Neural crest cell (in vitro differentiated cells): Measurements from ENCODE around the gene FKBP1A. TPM values are rescaled to one million over a fixed set of nuclear protein-coding genes. Genes with fewer than 3 reads are reported as not detected.

Experiments used
- DNase-seq: peaks from one replicate; pipeline ENCODE4 v3.0.0; 2021; ENCODE audit warnings: low read depth, mixed read lengths, low spot score
- H3K27ac Mint-ChIP-seq: one replicate; pipeline ENCODE4 v1.8.0; 2021; ENCODE audit warnings: mild to moderate bottlenecking, mixed read lengths; ENCODE audit not compliant: unreplicated experiment
- H3K27me3 Mint-ChIP-seq: 2 replicates; pipeline ENCODE4 v1.8.0; 2021; ENCODE audit warnings: low read depth, mild to moderate bottlenecking, mixed read lengths
- H3K36me3 Mint-ChIP-seq: 2 replicates; pipeline ENCODE4 v1.8.0; 2021; ENCODE audit warnings: low read depth, mild to moderate bottlenecking, mixed read lengths
- H3K4me1 Mint-ChIP-seq: 2 replicates; pipeline ENCODE4 v1.8.0; 2021; ENCODE audit warnings: mixed read lengths
- H3K4me3 Mint-ChIP-seq: one replicate; pipeline ENCODE4 v1.8.0; 2021; ENCODE audit warnings: mild to moderate bottlenecking, mixed read lengths
- H3K9me3 Mint-ChIP-seq: 2 replicates; pipeline ENCODE4 v1.8.0; 2021; ENCODE audit warnings: mixed read lengths
- total RNA-seq: library from RNA; stranded (reverse); gene quantifications from 2 replicates; pipeline ENCODE4 v1.2.1, GENCODE V29; 2021
- TF ChIP-seq, protein P1 (sequence below): fragments of 200-600 bp; sonication (generic); conservative IDR thresholded peaks from 2 replicates; pipeline ENCODE4 v1.5.0; 2021; ENCODE audit warnings: antibody characterized with exemption, mild to moderate bottlenecking

The FKBP1A gene
- total RNA-seq, 1 donor from 2014 or later = 176 TPM

DNA sequence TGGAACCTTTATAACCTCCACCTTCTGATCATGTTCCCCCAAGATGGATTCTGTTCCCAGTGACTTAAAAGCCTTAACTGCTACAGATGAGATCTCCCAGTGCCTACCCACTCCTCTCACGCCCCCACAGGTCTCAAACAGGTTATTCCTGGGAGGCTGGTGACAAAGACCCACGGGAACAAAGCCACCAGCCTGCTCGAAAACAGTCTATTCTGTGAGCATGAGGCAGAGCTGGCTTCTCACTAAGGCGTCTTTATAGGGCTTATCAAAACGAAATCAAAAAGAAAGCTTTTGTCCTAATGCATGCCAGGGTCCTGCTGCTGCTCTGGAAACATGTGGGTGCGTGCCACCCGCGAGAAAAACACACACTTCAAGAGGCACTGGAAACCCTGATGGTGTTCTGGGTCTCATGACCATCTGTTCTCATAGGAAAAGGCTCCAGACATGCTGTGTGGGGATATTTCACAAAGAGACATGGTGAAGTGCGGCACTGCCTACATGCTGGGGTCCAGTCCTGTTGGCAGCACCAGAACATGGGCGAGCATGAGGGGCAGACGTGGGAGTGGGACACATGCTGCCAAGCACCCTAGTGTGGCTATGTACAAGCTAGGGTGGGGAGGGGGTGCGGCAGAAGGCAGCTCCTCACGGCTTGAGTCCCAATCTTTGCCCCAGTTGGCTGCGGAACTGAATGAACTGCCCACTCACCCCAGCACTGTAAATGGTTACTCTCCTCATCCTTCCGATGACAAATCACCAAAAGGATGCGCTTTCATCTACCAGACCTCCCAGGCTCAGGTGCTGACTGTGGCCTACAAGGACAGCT lies 2.1 kb downstream of the FKBP1A start:
- TF ChIP-seq, protein P1, sequence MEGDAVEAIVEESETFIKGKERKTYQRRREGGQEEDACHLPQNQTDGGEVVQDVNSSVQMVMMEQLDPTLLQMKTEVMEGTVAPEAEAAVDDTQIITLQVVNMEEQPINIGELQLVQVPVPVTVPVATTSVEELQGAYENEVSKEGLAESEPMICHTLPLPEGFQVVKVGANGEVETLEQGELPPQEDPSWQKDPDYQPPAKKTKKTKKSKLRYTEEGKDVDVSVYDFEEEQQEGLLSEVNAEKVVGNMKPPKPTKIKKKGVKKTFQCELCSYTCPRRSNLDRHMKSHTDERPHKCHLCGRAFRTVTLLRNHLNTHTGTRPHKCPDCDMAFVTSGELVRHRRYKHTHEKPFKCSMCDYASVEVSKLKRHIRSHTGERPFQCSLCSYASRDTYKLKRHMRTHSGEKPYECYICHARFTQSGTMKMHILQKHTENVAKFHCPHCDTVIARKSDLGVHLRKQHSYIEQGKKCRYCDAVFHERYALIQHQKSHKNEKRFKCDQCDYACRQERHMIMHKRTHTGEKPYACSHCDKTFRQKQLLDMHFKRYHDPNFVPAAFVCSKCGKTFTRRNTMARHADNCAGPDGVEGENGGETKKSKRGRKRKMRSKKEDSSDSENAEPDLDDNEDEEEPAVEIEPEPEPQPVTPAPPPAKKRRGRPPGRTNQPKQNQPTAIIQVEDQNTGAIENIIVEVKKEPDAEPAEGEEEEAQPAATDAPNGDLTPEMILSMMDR = no peak
- H3K4me3 Mint-ChIP-seq = peak overlapping the region; percentile 96
- no peaks in the 10 kb centered on the region for H3K9me3 Mint-ChIP-seq
- peaks cover 50% of the 10 kb centered on the region for H3K4me1 Mint-ChIP-seq
- peaks cover 30% of the 10 kb centered on the region for H3K27me3 Mint-ChIP-seq
- DNase-seq = no peak
- H3K36me3 Mint-ChIP-seq = no peaks in the 10 kb centered on the region
- H3K27ac Mint-ChIP-seq = peak overlapping the region; percentile 81

DNA sequence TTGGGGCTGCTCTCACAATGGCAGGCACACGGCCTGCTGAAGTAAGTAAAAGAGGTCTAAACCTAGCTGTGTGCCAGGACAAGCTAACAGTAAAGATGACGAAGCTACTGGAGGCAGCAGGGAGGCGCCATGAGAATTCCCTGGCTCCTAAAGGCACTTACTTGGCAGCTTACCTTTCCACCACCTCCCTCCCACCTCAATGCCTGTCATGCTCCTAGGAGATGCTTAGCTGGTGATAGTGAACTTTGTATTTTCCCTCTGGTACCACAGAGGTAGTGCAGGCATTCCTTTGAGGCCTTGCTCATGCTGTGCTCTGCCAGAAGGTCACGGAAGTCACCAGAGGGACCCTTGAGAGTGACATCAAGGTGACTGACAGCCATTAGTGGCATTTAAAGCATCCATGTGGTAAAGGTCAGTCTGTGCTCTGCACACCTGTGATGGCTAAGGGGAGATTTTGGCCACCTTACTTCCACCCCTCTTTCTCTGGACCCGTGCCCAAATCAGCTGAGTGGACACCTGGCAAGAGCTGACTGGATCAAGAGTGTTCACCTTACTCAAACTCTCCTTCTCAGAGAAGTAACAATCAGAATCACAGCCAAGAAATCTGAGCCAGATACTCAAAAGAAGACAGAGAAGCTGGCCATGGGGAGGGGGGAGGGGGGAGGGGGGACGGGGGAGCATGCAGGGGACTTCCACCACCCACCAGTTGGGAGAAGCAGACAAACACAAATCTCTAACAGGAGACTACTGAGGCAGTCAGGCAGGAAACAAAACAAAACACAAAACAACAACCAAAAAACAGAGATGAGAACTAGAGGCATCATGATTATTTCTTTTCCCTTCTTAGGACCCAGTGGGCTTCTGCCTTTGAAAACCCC lies 2.9 kb downstream of the FKBP1A start:
- Mint-ChIP-seq H3K9me3 (no peaks in the 10 kb centered on the region), H3K4me1 (peaks cover 50% of the 10 kb centered on the region), H3K36me3 (no peaks in the 10 kb centered on the region), H3K27me3 (peaks cover 21% of the 10 kb centered on the region), H3K4me3 (peak overlapping the region; percentile 96), H3K27ac (peak overlapping the region; percentile 81)
- TF ChIP-seq, protein P1 = no peak
- DNase-seq = no peak

DNA sequence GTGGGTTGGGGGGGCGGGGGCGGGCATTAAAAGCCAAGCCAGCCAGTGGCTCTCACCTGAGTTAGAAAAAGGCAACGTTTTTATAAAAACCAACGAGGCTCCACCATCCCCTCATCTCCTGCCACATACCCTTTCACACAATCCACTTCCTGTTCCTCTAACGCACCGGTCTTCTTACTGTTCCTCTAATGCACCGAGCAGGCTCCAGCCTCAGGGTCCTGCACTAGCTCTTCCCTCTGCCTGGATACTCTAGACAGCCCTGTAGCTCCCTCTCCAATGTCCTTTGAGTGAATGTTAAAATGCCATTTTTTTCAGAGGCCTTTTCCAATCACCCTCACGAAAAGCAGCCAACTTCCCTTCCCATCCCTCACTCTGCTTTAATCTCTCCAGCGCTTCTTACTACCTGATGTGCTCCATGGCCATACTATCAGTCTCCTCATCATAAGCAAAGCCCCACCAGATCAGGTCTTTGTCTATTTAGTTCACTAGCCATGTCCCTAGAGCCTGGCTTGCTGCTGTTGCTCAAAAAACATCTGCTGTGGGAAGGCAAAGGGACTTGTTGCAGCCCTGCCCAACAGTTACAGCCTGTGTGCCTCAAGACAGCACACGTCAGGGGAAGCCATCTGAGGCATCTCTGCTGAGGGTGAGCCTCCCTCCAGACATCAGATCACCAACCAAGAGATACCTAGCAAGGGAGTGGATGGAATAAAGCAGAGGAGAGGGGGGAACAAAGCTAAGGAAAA lies 3.9 kb downstream of the FKBP1A start:
- no peaks in the 10 kb centered on the region for H3K36me3 Mint-ChIP-seq
- peak overlapping the region; percentile 93 for H3K27ac Mint-ChIP-seq
- no peak for DNase-seq
- peak overlapping the region; percentile 72 for H3K4me3 Mint-ChIP-seq
- peaks cover 11% of the 10 kb centered on the region for H3K27me3 Mint-ChIP-seq
- TF ChIP-seq, protein P1 = no peak
- H3K9me3 Mint-ChIP-seq = no peaks in the 10 kb centered on the region
- peaks cover 50% of the 10 kb centered on the region for H3K4me1 Mint-ChIP-seq

DNA sequence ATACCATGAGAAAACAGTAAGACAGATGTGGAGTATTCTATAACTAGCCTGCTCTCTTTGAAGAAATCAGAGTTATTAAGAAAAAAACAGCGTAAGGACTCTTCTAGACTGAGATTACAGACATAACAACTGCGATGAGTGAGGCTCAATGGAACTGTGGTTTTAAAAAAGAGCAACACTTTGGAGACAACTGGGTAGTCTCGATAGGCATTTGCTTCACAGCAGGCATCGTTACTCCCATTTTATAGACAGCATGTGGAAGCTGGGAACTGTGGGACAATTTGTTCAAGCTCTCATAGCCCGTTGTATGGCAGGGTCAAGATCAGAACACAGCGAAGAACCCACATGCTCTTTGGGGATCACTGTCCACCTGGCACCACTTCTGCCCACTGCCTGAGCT lies 4.6 kb downstream of the FKBP1A start:
- H3K36me3 Mint-ChIP-seq = no peaks in the 10 kb centered on the region
- H3K4me3 Mint-ChIP-seq = peak overlapping the region; percentile 58
- peak overlapping the region; percentile 44 for H3K27ac Mint-ChIP-seq

More for the DNA sequence above, 4.6 kb downstream of the FKBP1A start:
- Mint-ChIP-seq H3K4me1 (peaks cover 43% of the 10 kb centered on the region), H3K9me3 (no peaks in the 10 kb centered on the region), H3K27me3 (peaks cover 7% of the 10 kb centered on the region)
- TF ChIP-seq, protein P1 = no peak
- DNase-seq = no peak
